Mammary epithelial cell (primary cell): ENCODE data around the gene ISM1.

Experiments
- CTCF ChIP-seq, 2 donors: IDR thresholded peaks in 1 of 2; conservative IDR thresholded peaks in 1 of 2; 2 replicates each; pipeline ENCODE4 v1.5.1; 2011 to 2012; ENCODE audit warnings: inconsistent platforms in 2 of 2, low read length in 2 of 2, mild to moderate bottlenecking in 2 of 2, control low read depth in 1 of 2, low read depth in 1 of 2; ENCODE audit not compliant: insufficient read depth in 1 of 2; ENCODE audit errors: extremely low read depth in 1 of 2
- EZH2 ChIP-seq: IDR thresholded peaks from 2 replicates; pipeline ENCODE4 v1.6.1; 2012; ENCODE audit warnings: low read length, inconsistent platforms, borderline replicate concordance

GRCh38 chr20:13291157-13291556 is 70.1 kb downstream of the ISM1 start:
- TF ChIP-seq CTCF (conservative IDR thresholded peaks at IDR 0.05 in 1 of 2, IDR thresholded peaks at IDR 0.05 in 1 of 2; ENCODE audit: extremely low read depth in 1 of 2, insufficient read depth in 1 of 2, low read depth in 1 of 2, low read length in 2 of 2) = no peak
- no peak for TF ChIP-seq EZH2
